NT2/D1 (cell line): Measurements from ENCODE around the gene ZNF41.
A peak's percentile ranks its signal among the peaks of the same experiment; 100 is the strongest.

ENCODE experiments used
- DNase-seq: peaks from one replicate; pipeline ENCODE4 v3.0.0-alpha.2; 2011; ENCODE audit warnings: low read depth, low spot score
- H3K27me3 ChIP-seq: 2 replicates; pipeline ENCODE4 v1.6.0; 2011; ENCODE audit warnings: mild to moderate bottlenecking; ENCODE audit not compliant: insufficient read length, insufficient read depth
- H3K36me3 ChIP-seq: 2 replicates; pipeline ENCODE4 v1.6.1; 2011; ENCODE audit warnings: mild to moderate bottlenecking, low read length, mixed read lengths; ENCODE audit not compliant: insufficient read depth, insufficient read length
- H3K4me1 ChIP-seq: 2 replicates; pipeline ENCODE4 v1.5.1; 2011; ENCODE audit not compliant: insufficient read depth, insufficient read length
- H3K4me3 ChIP-seq: 2 replicates; pipeline ENCODE4 v1.5.1; 2011; ENCODE audit warnings: low read depth; ENCODE audit not compliant: insufficient read length
- H3K9ac ChIP-seq: 2 replicates; pipeline ENCODE4 v1.6.0; 2011; ENCODE audit warnings: low read depth; ENCODE audit not compliant: insufficient read length
- H3K9me3 ChIP-seq: 2 replicates; pipeline ENCODE4 v1.5.1; 2011; ENCODE audit warnings: mild to moderate bottlenecking, low read length; ENCODE audit not compliant: insufficient read depth
- SUZ12 ChIP-seq: IDR thresholded peaks from 2 replicates; pipeline ENCODE4 v1.6.1; 2011; ENCODE audit not compliant: insufficient read length, insufficient read depth; ENCODE audit errors: extremely low read depth
- YY1 ChIP-seq: IDR thresholded peaks from 2 replicates; pipeline ENCODE4 v1.6.1; 2011; ENCODE audit not compliant: insufficient read length, insufficient read depth
- ZNF274 ChIP-seq: IDR thresholded peaks from 2 replicates; pipeline ENCODE4 v1.6.1; 2011; ENCODE audit warnings: mild to moderate bottlenecking, low read depth, low read length

Gene ZNF41

GRCh38 chrX:47460561-47460960 is 22.5 kb downstream of the ZNF41 start:
- Histone ChIP-seq H3K27me3 (no peaks in the 10 kb centered on the region), H3K36me3 (peaks cover 30% of the 10 kb centered on the region), H3K9ac (no peak overlapping the region), H3K4me3 (no peak overlapping the region), H3K9me3 (no peaks in the 10 kb centered on the region; the same call in 1 of the 2 replicates), H3K4me1 (no peaks in the 10 kb centered on the region)
- TF ChIP-seq YY1 (no peak), ZNF274 (no peak), SUZ12 (no peak)
- no peak for DNase-seq

- no peak for DNase-seq
- H3K9ac ChIP-seq = no peak overlapping the region
- H3K27me3 ChIP-seq = no peaks in the 10 kb centered on the region
- TF ChIP-seq SUZ12 (no peak), ZNF274 (no peak), YY1 (no peak)
- no peaks in the 10 kb centered on the region; the same call in 1 of the 2 replicates for H3K9me3 ChIP-seq
- no peak overlapping the region for H3K4me3 ChIP-seq
- H3K4me1 ChIP-seq = no peaks in the 10 kb centered on the region
- peaks cover 22% of the 10 kb centered on the region for H3K36me3 ChIP-seq
Observed at GRCh38 chrX:47458528-47458927, 24.5 kb downstream of the ZNF41 start.

- Histone ChIP-seq H3K9me3 (peaks cover 11% of the 10 kb centered on the region; the same call in 1 of the 2 replicates), H3K36me3 (peaks cover 36% of the 10 kb centered on the region), H3K4me1 (no peaks in the 10 kb centered on the region), H3K27me3 (no peaks in the 10 kb centered on the region), H3K4me3 (no peak overlapping the region), H3K9ac (no peak overlapping the region)
- no peak for DNase-seq
- TF ChIP-seq ZNF274 = no peak
- no peak for TF ChIP-seq SUZ12
- no peak for TF ChIP-seq YY1
Observed at GRCh38 chrX:47456080-47456479, 26.9 kb downstream of the ZNF41 start.

- H3K9me3 ChIP-seq = peaks cover 50% of the 10 kb centered on the region
- no peak overlapping the region for H3K4me3 ChIP-seq
- TF ChIP-seq YY1 (no peak), ZNF274 (no peak), SUZ12 (no peak)
Observed at GRCh38 chrX:47452112-47452511, 30.9 kb downstream of the ZNF41 start.

GRCh38 chrX:47448165-47448806 is 34.7 kb downstream of the ZNF41 start:
- H3K4me1 ChIP-seq = no peaks in the 10 kb centered on the region
- no peak overlapping the region for H3K9ac ChIP-seq
- H3K9me3 ChIP-seq = peaks cover 71% of the 10 kb centered on the region
- TF ChIP-seq YY1 (no peak), SUZ12 (no peak), ZNF274 (peak; percentile 83)
- H3K4me3 ChIP-seq = no peak overlapping the region
- no peaks in the 10 kb centered on the region for H3K27me3 ChIP-seq
- peaks cover 53% of the 10 kb centered on the region for H3K36me3 ChIP-seq
- no peak for DNase-seq

More at GRCh38 chrX:47452112-47452511, 30.9 kb downstream of the ZNF41 start:
- no peaks in the 10 kb centered on the region for H3K4me1 ChIP-seq
- no peaks in the 10 kb centered on the region for H3K27me3 ChIP-seq
- H3K9ac ChIP-seq = no peak overlapping the region
- DNase-seq = no peak
- peaks cover 71% of the 10 kb centered on the region for H3K36me3 ChIP-seq

- peaks cover 71% of the 10 kb centered on the region for H3K9me3 ChIP-seq
- DNase-seq = no peak
- H3K4me1 ChIP-seq = no peaks in the 10 kb centered on the region
- no peak overlapping the region for H3K4me3 ChIP-seq
- TF ChIP-seq SUZ12 (no peak), YY1 (no peak), ZNF274 (no peak)
- no peak overlapping the region for H3K9ac ChIP-seq
- H3K27me3 ChIP-seq = no peaks in the 10 kb centered on the region
- peaks cover 47% of the 10 kb centered on the region for H3K36me3 ChIP-seq
Observed at GRCh38 chrX:47447607-47448006, 35.4 kb downstream of the ZNF41 start.

- Histone ChIP-seq H3K9ac (no peak overlapping the region), H3K27me3 (no peaks in the 10 kb centered on the region), H3K4me1 (no peaks in the 10 kb centered on the region), H3K4me3 (no peak overlapping the region), H3K9me3 (peaks cover 64% of the 10 kb centered on the region), H3K36me3 (peaks cover 41% of the 10 kb centered on the region)
- DNase-seq = no peak
- TF ChIP-seq ZNF274 = no peak
Observed at GRCh38 chrX:47446971-47447370, 36.1 kb downstream of the ZNF41 start.

- Histone ChIP-seq H3K9ac (no peak overlapping the region), H3K4me3 (no peak overlapping the region), H3K4me1 (no peaks in the 10 kb centered on the region), H3K9me3 (peaks cover 62% of the 10 kb centered on the region), H3K36me3 (peaks cover 39% of the 10 kb centered on the region), H3K27me3 (no peaks in the 10 kb centered on the region)
- TF ChIP-seq SUZ12 = no peak
- no peak for TF ChIP-seq ZNF274
- TF ChIP-seq YY1 = no peak
- peak; percentile 16 for DNase-seq
Observed at GRCh38 chrX:47446431-47446830, 36.6 kb downstream of the ZNF41 start.
